ENCODE results near the gene PRMT7.

DNA sequence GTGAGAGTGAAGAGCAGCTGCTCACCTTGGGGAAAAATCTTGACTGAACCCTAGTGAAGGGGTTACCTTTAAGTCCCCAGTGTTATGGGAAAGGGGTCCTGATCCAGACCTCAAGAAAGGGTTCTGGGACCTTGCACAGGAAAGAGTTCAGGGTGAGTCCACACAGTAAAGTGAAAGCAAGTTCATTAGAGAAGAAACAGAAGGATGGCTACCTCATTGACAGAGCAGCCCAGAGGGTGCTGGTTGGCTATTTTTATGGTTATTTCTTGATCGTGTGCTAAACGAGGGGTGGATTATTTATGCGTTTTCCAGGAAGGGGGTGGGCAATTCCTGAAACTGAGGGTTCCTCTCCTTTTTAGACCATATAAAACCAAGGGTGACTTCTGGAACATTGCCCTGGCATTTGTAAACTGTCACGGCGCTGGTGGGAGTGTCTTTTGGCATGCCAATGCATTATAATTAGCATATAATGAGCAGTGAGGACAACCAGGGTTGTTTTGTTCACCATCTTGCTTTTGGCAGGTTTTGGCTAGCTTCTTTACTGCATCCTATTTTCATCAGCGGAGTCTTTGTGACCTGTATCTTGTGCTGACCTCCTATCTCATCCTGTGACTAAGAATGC, 79.0 kb downstream of the PRMT7 start:
- TF ChIP-seq POLR2A (IDR thresholded peaks at IDR 0.05) = no peak
- TF ChIP-seq, protein P1, sequence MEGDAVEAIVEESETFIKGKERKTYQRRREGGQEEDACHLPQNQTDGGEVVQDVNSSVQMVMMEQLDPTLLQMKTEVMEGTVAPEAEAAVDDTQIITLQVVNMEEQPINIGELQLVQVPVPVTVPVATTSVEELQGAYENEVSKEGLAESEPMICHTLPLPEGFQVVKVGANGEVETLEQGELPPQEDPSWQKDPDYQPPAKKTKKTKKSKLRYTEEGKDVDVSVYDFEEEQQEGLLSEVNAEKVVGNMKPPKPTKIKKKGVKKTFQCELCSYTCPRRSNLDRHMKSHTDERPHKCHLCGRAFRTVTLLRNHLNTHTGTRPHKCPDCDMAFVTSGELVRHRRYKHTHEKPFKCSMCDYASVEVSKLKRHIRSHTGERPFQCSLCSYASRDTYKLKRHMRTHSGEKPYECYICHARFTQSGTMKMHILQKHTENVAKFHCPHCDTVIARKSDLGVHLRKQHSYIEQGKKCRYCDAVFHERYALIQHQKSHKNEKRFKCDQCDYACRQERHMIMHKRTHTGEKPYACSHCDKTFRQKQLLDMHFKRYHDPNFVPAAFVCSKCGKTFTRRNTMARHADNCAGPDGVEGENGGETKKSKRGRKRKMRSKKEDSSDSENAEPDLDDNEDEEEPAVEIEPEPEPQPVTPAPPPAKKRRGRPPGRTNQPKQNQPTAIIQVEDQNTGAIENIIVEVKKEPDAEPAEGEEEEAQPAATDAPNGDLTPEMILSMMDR (IDR thresholded peaks at IDR 0.05) = no peak

Data from upper lobe of left lung (tissue), 4 donors.